ENCODE data around the gene AAMP.

AAMP gene

GRCh38 chr2:218300141-218300540 lies 30.2 kb upstream of the AAMP start:
- TF ChIP-seq RAD21 (IDR thresholded peaks at IDR 0.05; ENCODE audit: low read depth) (no peak), CEBPB (IDR thresholded peaks at IDR 0.05) (no peak), MAX (IDR thresholded peaks at IDR 0.05) (no peak), EP300 (IDR thresholded peaks at IDR 0.05; ENCODE audit: borderline replicate concordance) (no peak), REST (IDR thresholded peaks at IDR 0.05; ENCODE audit: low read depth) (no peak), EGR1 (IDR thresholded peaks at IDR 0.05) (no peak), FOXM1 (IDR thresholded peaks at IDR 0.05; ENCODE audit: borderline replicate concordance, low read depth) (no peak), TCF12 (IDR thresholded peaks at IDR 0.05; ENCODE audit: low read depth) (no peak), CREB1 (IDR thresholded peaks at IDR 0.05; ENCODE audit: low read depth) (no peak), TEAD4 (IDR thresholded peaks at IDR 0.05) (no peak), USF1 (IDR thresholded peaks at IDR 0.05) (no peak), ZBTB7A (IDR thresholded peaks at IDR 0.05; ENCODE audit: low read depth) (no peak), YY1 (IDR thresholded peaks at IDR 0.05; ENCODE audit: low read depth) (no peak), TAF1 (IDR thresholded peaks at IDR 0.05; ENCODE audit: low read depth) (no peak), NFIC (IDR thresholded peaks at IDR 0.05) (no peak)

GRCh38 chr2:218298314-218298875 lies 28.5 kb upstream of the AAMP start:
- TF ChIP-seq REST (IDR thresholded peaks at IDR 0.05; ENCODE audit: low read depth) = no peak
- no peak for TF ChIP-seq ZBTB7A (IDR thresholded peaks at IDR 0.05; ENCODE audit: low read depth)
- TF ChIP-seq CREB1 (IDR thresholded peaks at IDR 0.05; ENCODE audit: low read depth) = no peak
- no peak for TF ChIP-seq NFIC (IDR thresholded peaks at IDR 0.05)
- no peak for TF ChIP-seq EP300 (IDR thresholded peaks at IDR 0.05; ENCODE audit: borderline replicate concordance)
- no peak for TF ChIP-seq YY1 (IDR thresholded peaks at IDR 0.05; ENCODE audit: low read depth)
- TF ChIP-seq TEAD4 (IDR thresholded peaks at IDR 0.05) = no peak
- TF ChIP-seq USF1 (IDR thresholded peaks at IDR 0.05) = no peak
- TF ChIP-seq FOXM1 (IDR thresholded peaks at IDR 0.05; ENCODE audit: borderline replicate concordance, low read depth) = no peak

- TF ChIP-seq REST (IDR thresholded peaks at IDR 0.05; ENCODE audit: low read depth) (no peak), EP300 (IDR thresholded peaks at IDR 0.05; ENCODE audit: borderline replicate concordance) (no peak), ZBTB7A (IDR thresholded peaks at IDR 0.05; ENCODE audit: low read depth) (no peak)
Observed at GRCh38 chr2:218296847-218297246, 26.9 kb upstream of the AAMP start.

- TF ChIP-seq FOXM1 (IDR thresholded peaks at IDR 0.05; ENCODE audit: borderline replicate concordance, low read depth) = no peak
- no peak for TF ChIP-seq ZBTB7A (IDR thresholded peaks at IDR 0.05; ENCODE audit: low read depth)
- TF ChIP-seq CEBPB (IDR thresholded peaks at IDR 0.05) = no peak
- TF ChIP-seq MAX (IDR thresholded peaks at IDR 0.05) = no peak
- TF ChIP-seq TCF12 (IDR thresholded peaks at IDR 0.05; ENCODE audit: low read depth) = no peak
- TF ChIP-seq CREB1 (IDR thresholded peaks at IDR 0.05; ENCODE audit: low read depth) = no peak
- TF ChIP-seq RAD21 (IDR thresholded peaks at IDR 0.05; ENCODE audit: low read depth) = no peak
- TF ChIP-seq EGR1 (IDR thresholded peaks at IDR 0.05) = no peak
- TF ChIP-seq TAF1 (IDR thresholded peaks at IDR 0.05; ENCODE audit: low read depth) = no peak
- no peak for TF ChIP-seq YY1 (IDR thresholded peaks at IDR 0.05; ENCODE audit: low read depth)
- no peak for TF ChIP-seq REST (IDR thresholded peaks at IDR 0.05; ENCODE audit: low read depth)
- no peak for TF ChIP-seq USF1 (IDR thresholded peaks at IDR 0.05)
- TF ChIP-seq TEAD4 (IDR thresholded peaks at IDR 0.05) = no peak
- TF ChIP-seq NFIC (IDR thresholded peaks at IDR 0.05) = no peak
- no peak for TF ChIP-seq EP300 (IDR thresholded peaks at IDR 0.05; ENCODE audit: borderline replicate concordance)
Observed at GRCh38 chr2:218296200-218296599, 26.3 kb upstream of the AAMP start.
